GM23338 (cell line): Measurements from ENCODE around the gene HTR1D. TPM values are rescaled to one million over a fixed set of nuclear protein-coding genes. Genes with fewer than 3 reads are reported as not detected.

Experiments
- ATAC-seq: fragments of 200-7000 bp; cut with Tn5 transposase; 3 replicates; pipeline ENCODE4 v1.9.1; 2020
- DNase-seq: peaks from one replicate; pipeline ENCODE4 v3.0.0-alpha.2; 2015; ENCODE audit warnings: low spot score
- H2AFZ ChIP-seq: fragments of 200-600 bp; sonication (generic); 2 replicates; pipeline ENCODE4 v1.8.0; 2016; ENCODE audit warnings: antibody characterized with exemption, mild to moderate bottlenecking, moderate library complexity
- H3F3A ChIP-seq: fragments of 200-600 bp; sonication (generic); replicated peaks from 2 replicates; pipeline ENCODE4 v1.8.0; 2017; ENCODE audit warnings: antibody characterized with exemption, mixed run types, low read depth
- H3K27ac ChIP-seq: fragments of 200-600 bp; sonication (generic); 2 replicates; pipeline ENCODE4 v1.6.1; 2016; ENCODE audit warnings: low read depth
- H3K27me3 ChIP-seq: fragments of 200-600 bp; sonication (generic); 2 replicates; pipeline ENCODE4 v1.8.0; 2016; ENCODE audit warnings: mild to moderate bottlenecking, mixed run types, moderate library complexity; ENCODE audit not compliant: insufficient read depth
- H3K36me3 ChIP-seq: fragments of 200-600 bp; sonication (generic); 2 replicates; pipeline ENCODE4 v1.8.0; 2016; ENCODE audit warnings: mild to moderate bottlenecking; ENCODE audit not compliant: insufficient read depth
- H3K4me1 ChIP-seq: fragments of 200-600 bp; sonication (generic); 2 replicates; pipeline ENCODE4 v1.8.0; 2016; ENCODE audit warnings: mild to moderate bottlenecking, moderate library complexity; ENCODE audit not compliant: insufficient read depth
- H3K4me2 ChIP-seq: fragments of 200-600 bp; sonication (generic); 2 replicates; pipeline ENCODE4 v1.7.1; 2017; ENCODE audit warnings: mixed run types
- H3K4me3 ChIP-seq: fragments of 200-600 bp; sonication (generic); 2 replicates; pipeline ENCODE4 v1.6.1; 2016; ENCODE audit warnings: mixed run types
- H3K79me2 ChIP-seq: fragments of 200-600 bp; sonication (generic); replicated peaks from 2 replicates; pipeline ENCODE4 v1.8.0; 2017; ENCODE audit warnings: mild to moderate bottlenecking; ENCODE audit not compliant: insufficient read depth
- H3K9me2 ChIP-seq: fragments of 200-600 bp; sonication (generic); 2 replicates; pipeline ENCODE4 v1.8.0; 2017; ENCODE audit not compliant: insufficient read depth
- H4K20me1 ChIP-seq: fragments of 200-600 bp; sonication (generic); replicated peaks from 2 replicates; pipeline ENCODE4 v1.8.0; 2017; ENCODE audit warnings: mild to moderate bottlenecking; ENCODE audit not compliant: insufficient read depth
- H3K27ac Mint-ChIP-seq: 2 replicates; pipeline ENCODE4 v1.8.0; 2020; ENCODE audit warnings: inconsistent platforms, mild to moderate bottlenecking, moderate library complexity, mixed read lengths
- H3K27me3 Mint-ChIP-seq: 3 replicates; pipeline ENCODE4 v1.8.0; 2022; ENCODE audit warnings: low read depth, mild to moderate bottlenecking, moderate library complexity, mixed read lengths, inconsistent platforms; ENCODE audit not compliant: insufficient read depth, poor library complexity
- H3K36me3 Mint-ChIP-seq: 3 replicates; pipeline ENCODE4 v1.8.0; 2021; ENCODE audit warnings: low read depth, mild to moderate bottlenecking, inconsistent platforms, moderate library complexity, mixed read lengths
- H3K4me1 Mint-ChIP-seq: 3 replicates; pipeline ENCODE4 v1.8.0; 2020; ENCODE audit warnings: mild to moderate bottlenecking, inconsistent platforms, mixed read lengths
- H3K4me3 Mint-ChIP-seq: 3 replicates; pipeline ENCODE4 v1.8.0; 2021; ENCODE audit warnings: moderate library complexity, mild to moderate bottlenecking, inconsistent platforms, mixed read lengths
- H3K9me3 Mint-ChIP-seq: 3 replicates; pipeline ENCODE4 v1.8.0; 2020; ENCODE audit warnings: moderate library complexity, mild to moderate bottlenecking, inconsistent platforms, mixed read lengths
- CREB1 ChIP-seq: fragments of 250-450 bp; sonication (Bioruptor Pico); IDR thresholded peaks from 2 replicates; pipeline ENCODE4 v1.5.0; 2020; ENCODE audit warnings: low read depth, mild to moderate bottlenecking, moderate library complexity
- EZH2 ChIP-seq: fragments of 200-600 bp; sonication (generic); IDR thresholded peaks from one replicate; pipeline ENCODE4 v1.8.0; 2017; ENCODE audit warnings: antibody characterized with exemption, mild to moderate bottlenecking, low read depth; ENCODE audit not compliant: unreplicated experiment
- EZH2phosphoT487 ChIP-seq: fragments of 200-600 bp; sonication (generic); IDR thresholded peaks from one replicate; pipeline ENCODE4 v1.8.1; 2018; ENCODE audit warnings: antibody characterized with exemption; ENCODE audit not compliant: unreplicated experiment
- NANOG ChIP-seq: IDR thresholded peaks from 2 replicates; pipeline ENCODE4 v1.6.1; 2016; ENCODE audit warnings: antibody characterized with exemption, borderline replicate concordance
- POLR2AphosphoS5 ChIP-seq: IDR thresholded peaks from 2 replicates; pipeline ENCODE4 v1.6.1; 2016; ENCODE audit warnings: antibody characterized with exemption, low read depth
- STAT1 ChIP-seq: IDR thresholded peaks from one replicate; pipeline ENCODE4 v1.6.1; 2016; ENCODE audit warnings: antibody characterized with exemption; ENCODE audit not compliant: unreplicated experiment
- ZNF114 ChIP-seq: fragments of 250-450 bp; sonication (Bioruptor Pico); IDR thresholded peaks from 2 replicates; pipeline ENCODE4 v1.5.0; 2020; ENCODE audit warnings: mild to moderate bottlenecking, moderate library complexity
- ZNF331 ChIP-seq: fragments of 250-450 bp; sonication (Bioruptor Pico); IDR thresholded peaks from 2 replicates; pipeline ENCODE4 v1.5.0; 2020; ENCODE audit warnings: low read depth, mild to moderate bottlenecking, moderate library complexity
- polyA plus RNA-seq: library from polyadenylated mRNA; unstranded; fragments of >200 nt; fragmentation: Nextera tagmentation; extraction: Ambion mirVana; gene quantifications from 2 replicates; pipeline ENCODE4 v1.2.1, GENCODE V29; 2016
- total RNA-seq: library from RNA; depleted of rRNA; stranded (reverse); fragments of >200 nt; shearing (Covaris generic); gene quantifications from 2 replicates; pipeline ENCODE4 v1.2.3, GENCODE V29; 2014
- TF ChIP-seq, protein P1 (sequence below), 2 experiments: fragments of 200-600 bp in 1 of 2; sonication (generic) in 1 of 2; conservative IDR thresholded peaks; 2 replicates each; pipeline versions ENCODE4 v1.5.1 to v1.6.1; 2016 to 2017; ENCODE audit warnings: antibody characterized with exemption in 2 of 2, low read depth in 2 of 2, mild to moderate bottlenecking in 2 of 2, moderate library complexity in 1 of 2
- TF ChIP-seq, protein P2 (sequence below): IDR thresholded peaks from one replicate; pipeline ENCODE4 v1.6.1; 2018; ENCODE audit warnings: antibody characterized with exemption; ENCODE audit not compliant: unreplicated experiment
- TF ChIP-seq, protein P3 (sequence below): fragments of 250-450 bp; sonication (Bioruptor Pico); IDR thresholded peaks from 2 replicates; pipeline ENCODE4 v1.5.0; 2020; ENCODE audit warnings: mild to moderate bottlenecking, moderate library complexity

The HTR1D gene
- total and polyA plus RNA-seq, 2 experiments from 2014 or later: 2.4 to 4.1 TPM

DNA sequence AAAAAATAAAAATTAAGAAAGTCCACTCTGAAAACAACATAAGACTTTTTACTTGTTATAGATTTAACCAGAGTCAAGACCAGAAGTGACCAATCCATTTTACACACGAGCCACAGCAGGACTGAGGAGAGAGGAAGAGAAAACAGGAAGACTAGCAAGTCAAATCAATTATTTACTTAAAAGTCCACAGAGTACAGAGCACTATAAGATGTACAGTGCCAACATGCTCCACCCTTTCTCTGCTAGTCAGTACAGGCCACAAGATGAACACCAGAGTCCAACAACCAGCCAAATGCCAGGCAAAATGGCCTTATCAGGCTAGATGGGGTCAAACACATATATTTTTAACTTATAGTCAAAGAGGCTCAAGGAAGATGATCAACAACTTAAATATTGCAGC, 68.2 kb downstream of the HTR1D start:
- Mint-ChIP-seq H3K4me3 (no peak overlapping the region), H3K9me3 (no peaks in the 10 kb centered on the region), H3K4me1 (peaks cover 14% of the 10 kb centered on the region), H3K27ac (no peak overlapping the region), H3K36me3 (no peaks in the 10 kb centered on the region; the same call in 2 of the 3 replicates), H3K27me3 (no peaks in the 10 kb centered on the region)
- Histone ChIP-seq H3K27ac (no peak overlapping the region), H3K4me3 (no peak overlapping the region), H4K20me1 (peaks cover 56% of the 10 kb centered on the region), H3K9me2 (no peaks in the 10 kb centered on the region), H3K36me3 (no peaks in the 10 kb centered on the region), H3K4me2 (no peak overlapping the region), H3F3A (no peaks in the 10 kb centered on the region), H3K4me1 (peaks cover 3% of the 10 kb centered on the region; the same call in 1 of the 2 replicates), H2AFZ (no peak overlapping the region), H3K27me3 (no peaks in the 10 kb centered on the region), H3K79me2 (peaks cover 99% of the 10 kb centered on the region)
- DNase-seq (no peak), ATAC-seq (no peak)
- TF ChIP-seq EZH2phosphoT487 (no peak), NANOG (no peak), EZH2 (no peak), ZNF114 (no peak), STAT1 (no peak), ZNF331 (no peak), POLR2AphosphoS5 (no peak), CREB1 (CRISPR knock-in tag) (no peak)
- TF ChIP-seq, protein P1, sequence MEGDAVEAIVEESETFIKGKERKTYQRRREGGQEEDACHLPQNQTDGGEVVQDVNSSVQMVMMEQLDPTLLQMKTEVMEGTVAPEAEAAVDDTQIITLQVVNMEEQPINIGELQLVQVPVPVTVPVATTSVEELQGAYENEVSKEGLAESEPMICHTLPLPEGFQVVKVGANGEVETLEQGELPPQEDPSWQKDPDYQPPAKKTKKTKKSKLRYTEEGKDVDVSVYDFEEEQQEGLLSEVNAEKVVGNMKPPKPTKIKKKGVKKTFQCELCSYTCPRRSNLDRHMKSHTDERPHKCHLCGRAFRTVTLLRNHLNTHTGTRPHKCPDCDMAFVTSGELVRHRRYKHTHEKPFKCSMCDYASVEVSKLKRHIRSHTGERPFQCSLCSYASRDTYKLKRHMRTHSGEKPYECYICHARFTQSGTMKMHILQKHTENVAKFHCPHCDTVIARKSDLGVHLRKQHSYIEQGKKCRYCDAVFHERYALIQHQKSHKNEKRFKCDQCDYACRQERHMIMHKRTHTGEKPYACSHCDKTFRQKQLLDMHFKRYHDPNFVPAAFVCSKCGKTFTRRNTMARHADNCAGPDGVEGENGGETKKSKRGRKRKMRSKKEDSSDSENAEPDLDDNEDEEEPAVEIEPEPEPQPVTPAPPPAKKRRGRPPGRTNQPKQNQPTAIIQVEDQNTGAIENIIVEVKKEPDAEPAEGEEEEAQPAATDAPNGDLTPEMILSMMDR (conservative IDR thresholded peaks at IDR 0.05; ENCODE audit: low read depth in 2 of 2): no peak
- TF ChIP-seq, protein P2, sequence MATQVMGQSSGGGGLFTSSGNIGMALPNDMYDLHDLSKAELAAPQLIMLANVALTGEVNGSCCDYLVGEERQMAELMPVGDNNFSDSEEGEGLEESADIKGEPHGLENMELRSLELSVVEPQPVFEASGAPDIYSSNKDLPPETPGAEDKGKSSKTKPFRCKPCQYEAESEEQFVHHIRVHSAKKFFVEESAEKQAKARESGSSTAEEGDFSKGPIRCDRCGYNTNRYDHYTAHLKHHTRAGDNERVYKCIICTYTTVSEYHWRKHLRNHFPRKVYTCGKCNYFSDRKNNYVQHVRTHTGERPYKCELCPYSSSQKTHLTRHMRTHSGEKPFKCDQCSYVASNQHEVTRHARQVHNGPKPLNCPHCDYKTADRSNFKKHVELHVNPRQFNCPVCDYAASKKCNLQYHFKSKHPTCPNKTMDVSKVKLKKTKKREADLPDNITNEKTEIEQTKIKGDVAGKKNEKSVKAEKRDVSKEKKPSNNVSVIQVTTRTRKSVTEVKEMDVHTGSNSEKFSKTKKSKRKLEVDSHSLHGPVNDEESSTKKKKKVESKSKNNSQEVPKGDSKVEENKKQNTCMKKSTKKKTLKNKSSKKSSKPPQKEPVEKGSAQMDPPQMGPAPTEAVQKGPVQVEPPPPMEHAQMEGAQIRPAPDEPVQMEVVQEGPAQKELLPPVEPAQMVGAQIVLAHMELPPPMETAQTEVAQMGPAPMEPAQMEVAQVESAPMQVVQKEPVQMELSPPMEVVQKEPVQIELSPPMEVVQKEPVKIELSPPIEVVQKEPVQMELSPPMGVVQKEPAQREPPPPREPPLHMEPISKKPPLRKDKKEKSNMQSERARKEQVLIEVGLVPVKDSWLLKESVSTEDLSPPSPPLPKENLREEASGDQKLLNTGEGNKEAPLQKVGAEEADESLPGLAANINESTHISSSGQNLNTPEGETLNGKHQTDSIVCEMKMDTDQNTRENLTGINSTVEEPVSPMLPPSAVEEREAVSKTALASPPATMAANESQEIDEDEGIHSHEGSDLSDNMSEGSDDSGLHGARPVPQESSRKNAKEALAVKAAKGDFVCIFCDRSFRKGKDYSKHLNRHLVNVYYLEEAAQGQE: no peak
- TF ChIP-seq, protein P3, sequence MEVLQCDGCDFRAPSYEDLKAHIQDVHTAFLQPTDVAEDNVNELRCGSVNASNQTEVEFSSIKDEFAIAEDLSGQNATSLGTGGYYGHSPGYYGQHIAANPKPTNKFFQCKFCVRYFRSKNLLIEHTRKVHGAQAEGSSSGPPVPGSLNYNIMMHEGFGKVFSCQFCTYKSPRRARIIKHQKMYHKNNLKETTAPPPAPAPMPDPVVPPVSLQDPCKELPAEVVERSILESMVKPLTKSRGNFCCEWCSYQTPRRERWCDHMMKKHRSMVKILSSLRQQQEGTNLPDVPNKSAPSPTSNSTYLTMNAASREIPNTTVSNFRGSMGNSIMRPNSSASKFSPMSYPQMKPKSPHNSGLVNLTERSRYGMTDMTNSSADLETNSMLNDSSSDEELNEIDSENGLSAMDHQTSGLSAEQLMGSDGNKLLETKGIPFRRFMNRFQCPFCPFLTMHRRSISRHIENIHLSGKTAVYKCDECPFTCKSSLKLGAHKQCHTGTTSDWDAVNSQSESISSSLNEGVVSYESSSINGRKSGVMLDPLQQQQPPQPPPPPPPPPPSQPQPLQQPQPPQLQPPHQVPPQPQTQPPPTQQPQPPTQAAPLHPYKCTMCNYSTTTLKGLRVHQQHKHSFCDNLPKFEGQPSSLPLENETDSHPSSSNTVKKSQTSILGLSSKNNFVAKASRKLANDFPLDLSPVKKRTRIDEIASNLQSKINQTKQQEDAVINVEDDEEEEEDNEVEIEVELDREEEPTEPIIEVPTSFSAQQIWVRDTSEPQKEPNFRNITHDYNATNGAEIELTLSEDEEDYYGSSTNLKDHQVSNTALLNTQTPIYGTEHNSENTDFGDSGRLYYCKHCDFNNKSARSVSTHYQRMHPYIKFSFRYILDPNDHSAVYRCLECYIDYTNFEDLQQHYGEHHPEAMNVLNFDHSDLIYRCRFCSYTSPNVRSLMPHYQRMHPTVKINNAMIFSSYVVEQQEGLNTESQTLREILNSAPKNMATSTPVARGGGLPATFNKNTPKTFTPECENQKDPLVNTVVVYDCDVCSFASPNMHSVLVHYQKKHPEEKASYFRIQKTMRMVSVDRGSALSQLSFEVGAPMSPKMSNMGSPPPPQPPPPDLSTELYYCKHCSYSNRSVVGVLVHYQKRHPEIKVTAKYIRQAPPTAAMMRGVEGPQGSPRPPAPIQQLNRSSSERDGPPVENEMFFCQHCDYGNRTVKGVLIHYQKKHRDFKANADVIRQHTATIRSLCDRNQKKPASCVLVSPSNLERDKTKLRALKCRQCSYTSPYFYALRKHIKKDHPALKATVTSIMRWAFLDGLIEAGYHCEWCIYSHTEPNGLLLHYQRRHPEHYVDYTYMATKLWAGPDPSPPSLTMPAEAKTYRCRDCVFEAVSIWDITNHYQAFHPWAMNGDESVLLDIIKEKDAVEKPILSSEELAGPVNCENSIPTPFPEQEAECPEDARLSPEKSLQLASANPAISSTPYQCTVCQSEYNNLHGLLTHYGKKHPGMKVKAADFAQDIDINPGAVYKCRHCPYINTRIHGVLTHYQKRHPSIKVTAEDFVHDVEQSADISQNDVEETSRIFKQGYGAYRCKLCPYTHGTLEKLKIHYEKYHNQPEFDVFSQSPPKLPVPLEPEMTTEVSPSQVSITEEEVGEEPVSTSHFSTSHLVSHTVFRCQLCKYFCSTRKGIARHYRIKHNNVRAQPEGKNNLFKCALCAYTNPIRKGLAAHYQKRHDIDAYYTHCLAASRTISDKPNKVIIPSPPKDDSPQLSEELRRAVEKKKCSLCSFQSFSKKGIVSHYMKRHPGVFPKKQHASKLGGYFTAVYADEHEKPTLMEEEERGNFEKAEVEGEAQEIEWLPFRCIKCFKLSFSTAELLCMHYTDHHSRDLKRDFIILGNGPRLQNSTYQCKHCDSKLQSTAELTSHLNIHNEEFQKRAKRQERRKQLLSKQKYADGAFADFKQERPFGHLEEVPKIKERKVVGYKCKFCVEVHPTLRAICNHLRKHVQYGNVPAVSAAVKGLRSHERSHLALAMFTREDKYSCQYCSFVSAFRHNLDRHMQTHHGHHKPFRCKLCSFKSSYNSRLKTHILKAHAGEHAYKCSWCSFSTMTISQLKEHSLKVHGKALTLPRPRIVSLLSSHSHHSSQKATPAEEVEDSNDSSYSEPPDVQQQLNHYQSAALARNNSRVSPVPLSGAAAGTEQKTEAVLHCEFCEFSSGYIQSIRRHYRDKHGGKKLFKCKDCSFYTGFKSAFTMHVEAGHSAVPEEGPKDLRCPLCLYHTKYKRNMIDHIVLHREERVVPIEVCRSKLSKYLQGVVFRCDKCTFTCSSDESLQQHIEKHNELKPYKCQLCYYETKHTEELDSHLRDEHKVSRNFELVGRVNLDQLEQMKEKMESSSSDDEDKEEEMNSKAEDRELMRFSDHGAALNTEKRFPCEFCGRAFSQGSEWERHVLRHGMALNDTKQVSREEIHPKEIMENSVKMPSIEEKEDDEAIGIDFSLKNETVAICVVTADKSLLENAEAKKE (CRISPR knock-in tag): no peak
